ENCODE data around the gene PTCHD4.

The PTCHD4 gene

GRCh38 chr6:48099713-48100587 is 11.0 kb downstream of the PTCHD4 start:
- no peak for DNase-seq

- no peak for DNase-seq
Observed at GRCh38 chr6:48098923-48099322, 12.1 kb downstream of the PTCHD4 start.

DNA sequence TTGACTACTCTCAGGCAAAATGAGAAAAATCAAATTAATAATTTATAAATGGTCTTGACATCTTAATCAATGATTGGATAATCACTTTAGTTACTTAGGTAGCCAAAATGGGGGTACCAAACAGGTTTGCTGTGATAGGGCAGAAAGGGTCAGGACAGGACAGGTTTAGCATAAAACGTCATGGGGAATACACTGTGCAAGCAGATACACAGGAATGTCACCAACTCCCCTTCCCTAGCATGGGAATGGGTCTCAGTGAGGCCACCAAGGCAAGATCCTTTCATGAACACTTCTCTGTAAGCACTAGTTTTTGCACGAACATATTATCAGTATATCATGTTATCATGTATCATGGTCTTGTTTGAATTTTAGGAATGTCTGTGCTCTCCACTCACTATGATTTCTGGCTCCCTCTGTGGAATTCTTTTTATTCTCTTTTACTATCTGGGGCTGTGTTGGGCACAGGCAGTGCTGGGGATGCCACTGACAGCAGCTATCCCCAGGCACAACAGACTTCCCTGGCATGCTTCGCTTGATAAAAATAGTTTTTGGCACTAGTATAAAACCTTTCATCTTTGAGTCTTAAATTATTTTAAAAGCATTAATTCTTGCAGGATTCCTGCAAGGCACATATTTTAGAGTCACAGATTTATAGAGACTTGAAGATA is 18.3 kb downstream of the PTCHD4 start:
- no peak for DNase-seq

DNA sequence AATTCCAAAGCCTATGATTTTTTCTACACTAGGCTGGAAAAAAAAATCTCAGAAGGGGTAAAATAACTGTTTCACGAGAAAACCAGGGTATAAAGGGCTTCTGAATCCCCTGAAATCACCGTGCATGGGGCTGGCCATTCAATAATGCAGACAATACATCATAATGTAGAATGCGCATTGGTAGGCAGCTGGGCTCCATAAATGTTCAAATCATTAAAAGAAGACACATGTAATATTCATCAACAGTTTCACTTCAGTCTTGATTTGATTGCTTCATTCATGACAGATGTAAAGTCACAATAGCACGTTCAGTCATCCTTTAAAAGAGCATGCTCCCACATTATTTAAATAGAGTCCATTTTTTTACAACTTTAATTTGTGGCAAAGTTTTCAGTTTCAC is 20.5 kb downstream of the PTCHD4 start:
- no peak for DNase-seq

DNA sequence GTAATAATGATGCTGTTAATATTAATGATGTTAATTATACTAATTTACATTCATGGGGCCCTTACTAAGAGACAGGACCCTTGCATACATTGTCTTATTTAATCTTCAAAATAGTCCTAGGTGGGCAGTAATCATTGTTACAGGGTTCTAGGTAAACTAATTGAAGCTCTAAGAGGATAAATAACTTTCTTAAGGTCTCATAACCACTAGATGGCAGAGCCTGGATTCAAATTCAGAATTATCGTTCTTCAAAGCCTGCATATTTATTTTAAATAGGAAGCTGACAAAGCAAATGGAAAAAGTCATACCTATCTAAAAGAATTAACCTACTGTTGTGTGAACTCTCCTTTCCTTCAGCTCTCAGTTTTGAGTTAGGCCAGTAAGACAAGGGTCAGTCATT is 23.5 kb downstream of the PTCHD4 start:
- no peak for DNase-seq

- DNase-seq, result no peak
Observed at GRCh38 chr6:48086187-48086586, 24.8 kb downstream of the PTCHD4 start.

- no peak for DNase-seq
Observed at GRCh38 chr6:48085131-48085741, 25.8 kb downstream of the PTCHD4 start.

DNA sequence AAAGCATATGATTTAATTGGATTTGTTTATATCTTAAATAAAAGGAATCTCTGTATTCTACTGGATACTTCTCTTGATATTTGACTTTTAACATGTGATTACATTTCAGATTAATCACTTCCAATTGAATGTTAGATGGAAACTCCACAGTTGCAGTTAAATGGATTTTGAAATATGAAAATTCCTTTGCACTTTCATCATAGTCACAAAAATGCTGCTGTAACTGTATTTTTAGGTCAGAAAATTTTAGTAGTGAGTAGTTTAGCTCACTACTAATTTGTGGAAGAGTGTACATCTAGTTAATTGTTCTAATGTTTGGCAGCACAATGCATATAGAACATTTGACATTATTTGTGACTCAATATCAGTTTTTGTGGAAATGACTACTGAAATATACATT is 26.8 kb downstream of the PTCHD4 start:
- no peak for DNase-seq

DNA sequence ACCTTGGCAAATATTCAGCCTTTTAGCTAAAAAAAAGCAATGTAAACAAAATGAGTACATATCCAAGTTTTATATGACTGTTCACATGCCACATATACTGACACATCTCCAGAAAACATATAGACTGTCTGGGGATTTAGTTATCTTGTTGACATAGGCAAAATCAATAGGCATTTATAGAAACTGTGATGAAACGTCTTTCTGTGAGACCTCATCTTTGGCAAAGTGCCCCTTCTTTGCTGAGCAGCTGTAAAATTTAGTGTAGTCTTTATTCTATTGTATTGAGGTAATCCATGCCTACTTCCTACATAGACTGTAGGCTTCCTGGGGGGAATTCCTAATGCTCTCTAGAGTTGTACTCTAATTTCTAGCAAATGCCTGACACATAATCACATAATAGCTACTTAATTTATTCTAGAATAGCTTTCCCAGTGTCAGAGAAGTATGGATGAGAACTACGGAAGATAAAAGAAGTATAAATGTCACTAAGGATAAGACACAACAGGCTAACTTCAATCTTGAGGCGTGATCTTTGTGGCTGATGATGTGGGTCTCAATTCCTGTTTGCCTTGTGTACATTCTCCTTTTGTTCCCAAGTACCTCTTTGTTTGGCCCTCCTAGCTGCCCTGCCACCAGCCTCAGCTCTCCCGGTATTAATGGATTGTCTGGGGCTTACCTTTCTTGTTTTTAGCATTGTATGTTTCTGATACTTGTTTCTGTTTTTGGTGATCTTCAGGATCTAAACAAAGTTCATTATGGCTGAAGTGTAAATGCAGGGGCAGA is 30.6 kb downstream of the PTCHD4 start:
- no peak for DNase-seq

GRCh38 chr6:48078120-48078519 is 32.9 kb downstream of the PTCHD4 start:
- no peak for DNase-seq

GRCh38 chr6:48075181-48075580 is 35.8 kb downstream of the PTCHD4 start:
- DNase-seq, result no peak

DNA sequence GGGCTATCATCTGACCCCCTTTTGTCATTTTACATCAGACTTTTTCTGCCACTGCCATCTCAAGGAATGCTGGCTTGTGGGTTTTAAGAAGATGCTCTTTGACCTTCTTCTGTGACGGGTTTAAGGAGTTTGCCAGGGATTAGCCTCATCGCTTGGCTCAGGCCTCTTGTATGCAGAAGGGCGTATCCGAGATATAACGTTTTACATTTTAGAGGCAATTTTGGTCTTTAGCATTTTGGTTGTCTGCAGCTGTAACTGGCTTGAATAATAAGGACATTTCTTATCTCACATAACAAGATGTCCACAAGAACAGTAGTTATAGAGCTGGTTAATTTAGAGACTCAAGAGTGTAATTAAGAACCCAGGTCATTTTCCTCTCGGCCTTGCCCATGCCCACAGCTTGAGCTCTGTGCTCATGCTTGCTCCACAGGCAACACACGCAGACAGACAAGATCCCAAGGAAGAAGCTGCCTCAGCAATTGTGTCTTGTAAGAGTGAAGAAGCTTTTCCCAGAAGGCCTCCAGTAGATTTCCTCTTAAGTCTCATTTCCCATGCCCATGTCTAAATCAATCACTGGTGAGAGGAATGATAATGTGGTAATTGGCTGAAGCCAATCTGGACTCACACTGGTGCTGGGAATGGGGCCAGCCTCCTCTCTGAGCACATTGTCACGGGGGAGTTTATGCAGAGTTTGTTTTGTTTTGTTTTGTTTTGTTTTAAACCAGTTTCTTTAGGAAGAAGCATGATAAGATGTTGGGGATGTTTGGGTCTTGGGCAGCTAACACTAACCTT is 36.8 kb downstream of the PTCHD4 start:
- DNase-seq, result no peak

DNA sequence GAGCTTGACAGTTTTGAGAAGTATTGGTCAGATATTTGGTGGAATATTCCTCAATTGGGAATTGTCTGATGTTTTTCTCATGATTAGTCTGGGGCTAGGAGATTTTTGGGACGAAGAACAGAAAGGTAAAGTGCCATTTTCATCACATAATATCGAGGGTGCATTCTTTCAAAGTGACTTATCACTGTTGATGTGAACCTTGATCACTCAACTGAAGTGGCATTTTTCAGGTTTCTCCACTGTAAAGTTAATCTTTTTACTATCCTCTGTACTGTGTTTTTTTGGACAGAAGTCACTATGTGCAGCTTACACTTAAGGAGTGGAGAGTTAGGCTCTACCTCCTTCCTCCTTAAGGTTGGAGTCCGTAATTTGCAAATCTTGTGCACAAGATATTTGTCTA is 39.2 kb downstream of the PTCHD4 start:
- DNase-seq, result no peak

DNA sequence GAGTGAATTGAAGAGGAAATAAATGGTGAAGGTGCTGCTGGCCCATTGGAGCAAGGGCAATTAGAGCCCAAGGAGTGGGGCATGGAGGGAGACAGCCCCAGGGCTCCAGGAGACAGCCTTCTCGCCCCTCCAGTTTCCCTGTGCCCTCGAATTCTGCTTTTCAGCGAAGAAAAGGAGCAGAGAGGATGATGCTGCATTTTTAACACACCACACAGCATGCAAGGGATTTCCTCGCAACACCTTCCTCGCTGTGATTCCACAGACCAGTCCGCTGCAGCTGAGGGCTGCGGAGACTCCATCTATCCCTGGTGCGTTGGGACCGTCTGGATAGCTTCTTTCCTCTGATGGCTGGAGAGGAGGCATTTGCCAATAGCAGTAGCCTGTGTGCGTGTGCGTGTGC is 41.7 kb downstream of the PTCHD4 start:
- DNase-seq, result no peak

DNA sequence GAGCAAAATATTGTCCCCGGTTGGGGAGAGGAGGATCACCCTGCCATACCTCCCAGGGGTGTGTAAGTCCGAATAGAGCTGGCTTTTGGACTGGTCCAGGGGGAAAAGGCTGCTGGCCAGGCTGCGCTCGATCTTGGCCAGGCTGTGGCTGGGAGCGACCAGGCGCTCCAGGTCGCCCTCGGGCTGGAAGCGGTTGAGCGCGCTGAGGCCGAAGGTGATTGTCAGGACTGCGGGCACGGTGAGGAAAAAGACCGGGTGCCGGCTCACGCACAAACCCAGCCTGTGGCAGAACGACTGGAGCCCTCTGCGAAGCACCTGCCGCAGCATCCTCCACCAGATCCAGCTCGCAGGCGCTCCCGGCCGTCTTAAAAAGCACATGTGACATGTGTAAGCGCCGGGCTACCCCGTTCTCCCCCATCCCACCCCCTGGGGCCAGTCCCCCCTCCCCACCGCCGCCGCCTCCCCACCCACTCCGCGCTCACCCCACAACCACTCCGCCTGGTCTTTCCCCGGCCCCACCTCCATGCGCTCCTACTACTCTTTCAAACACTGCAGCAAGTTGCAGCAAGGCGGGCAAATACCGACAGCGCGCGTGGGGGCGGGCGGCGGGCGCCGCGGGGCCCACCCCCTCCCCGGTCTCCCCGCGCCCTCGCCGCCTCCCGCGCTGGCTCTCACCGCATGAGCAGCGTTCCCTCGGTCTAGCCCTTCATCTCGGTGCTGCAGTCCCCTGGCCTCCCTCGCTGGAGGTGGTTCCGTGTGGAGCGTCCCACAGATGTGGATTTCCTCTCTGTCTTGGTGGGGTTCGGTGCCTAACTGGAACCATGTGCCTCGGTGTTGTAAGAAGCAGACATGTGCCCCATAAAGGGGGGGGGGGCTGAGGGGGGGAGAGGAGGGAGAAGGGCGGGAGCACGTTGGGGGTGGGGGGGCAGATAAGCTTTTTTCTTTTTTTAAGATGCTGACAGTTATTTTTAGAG is 42.4 kb downstream of the PTCHD4 start:
- DNase-seq, result no peak

GRCh38 chr6:48067886-48068277 is 43.1 kb downstream of the PTCHD4 start:
- DNase-seq, result no peak

GRCh38 chr6:48067148-48067712 is 43.8 kb downstream of the PTCHD4 start:
- DNase-seq, result no peak

GRCh38 chr6:48061265-48061990 is 49.6 kb downstream of the PTCHD4 start:
- no peak for DNase-seq

All from activated T-cell treated with anti-CD3 and anti-CD28 coated beads, Interleukin-2, amount 50 U/mL, for 1 hour (primary cell).